GM18508 (cell line): ENCODE data around the gene CASKIN2.
"Not testable (repeated sequence)": the region's sequence is repeated elsewhere in the genome, so short reads cannot be mapped to it uniquely, and the experiment has no call there.

Experiments used
- ATAC-seq: cut with Tn5 transposase; IDR thresholded peaks from one replicate; pipeline ENCODE4 v1.9.1; 2021; ENCODE audit warnings: moderate number of reproducible peaks; ENCODE audit not compliant: insufficient read depth, unreplicated experiment

The CASKIN2 gene

GRCh38 chr17:75521951-75522727 is 6.8 kb upstream of the CASKIN2 start:
- no peak for ATAC-seq

- no peak for ATAC-seq
Observed at GRCh38 chr17:75521290-75521689, 6.0 kb upstream of the CASKIN2 start.

- ATAC-seq, result not testable (repeated sequence)
Observed at GRCh38 chr17:75520413-75520812, 5.1 kb upstream of the CASKIN2 start.

GRCh38 chr17:75518983-75519537 is 3.7 kb upstream of the CASKIN2 start:
- no peak for ATAC-seq

- ATAC-seq, result no peak
Observed at GRCh38 chr17:75518201-75518600, 2.9 kb upstream of the CASKIN2 start.

- no peak for ATAC-seq
Observed at GRCh38 chr17:75517297-75517865, 2.0 kb upstream of the CASKIN2 start.

- ATAC-seq, result no peak
Observed at GRCh38 chr17:75516619-75517296, 1.4 kb upstream of the CASKIN2 start.

- ATAC-seq, result no peak
Observed at GRCh38 chr17:75516255-75516618, 900 bp upstream of the CASKIN2 start, which contains the start of gene TSEN54. TSS of gene TSEN54 (plus strand) at chr17:75516528. CDS start at chr17:75516561, 33 bp downstream.

- ATAC-seq, result no peak
Observed at GRCh38 chr17:75514919-75515495, 330 bp downstream of the CASKIN2 start.

GRCh38 chr17:75514299-75514918 is 928 bp downstream of the CASKIN2 start:
- no peak for ATAC-seq

GRCh38 chr17:75513641-75514000 is 1.7 kb downstream of the CASKIN2 start:
- ATAC-seq, result no peak

GRCh38 chr17:75512926-75513640 is 2.3 kb downstream of the CASKIN2 start:
- ATAC-seq, result no peak

GRCh38 chr17:75511610-75512575 is 3.4 kb downstream of the CASKIN2 start:
- no peak for ATAC-seq

- no peak for ATAC-seq
Observed at GRCh38 chr17:75511270-75511609, 4.1 kb downstream of the CASKIN2 start.

GRCh38 chr17:75509528-75510258 is 5.6 kb downstream of the CASKIN2 start:
- no peak for ATAC-seq

GRCh38 chr17:75508931-75509361 is 6.4 kb downstream of the CASKIN2 start:
- no peak for ATAC-seq

GRCh38 chr17:75507733-75508719 is 7.3 kb downstream of the CASKIN2 start:
- ATAC-seq, result no peak
